ENCODE data around the gene FRMPD1. TPM values are rescaled to one million over a fixed set of nuclear protein-coding genes. Genes with fewer than 3 reads are reported as not detected.

Gene FRMPD1
- total and polyA plus RNA-seq, 2 of the 4 experiments (the other 2 are of a cell fraction): not detected

GRCh38 chr9:37618817-37619216 is 31.9 kb upstream of the FRMPD1 start:
- H3K79me1 ChIP-seq (ENCODE audit: low read depth in 1 of 2, low read length in 2 of 2): no peaks in the 10 kb centered on the region; a peak in 1 of 4 replicates
- H3K27me3 ChIP-seq (ENCODE audit: control insufficient read depth, insufficient read depth, low read length): no peaks in the 10 kb centered on the region; the same call in 1 of the 2 replicates
- no peak overlapping the region; the same call in 1 of the 2 replicates for H3K9ac ChIP-seq (ENCODE audit: low read depth, low read length)
- no peaks in the 10 kb centered on the region for H4K20me1 ChIP-seq (ENCODE audit: insufficient read depth, low read length)
- peak overlapping the region; percentile 94 for H2BK5ac ChIP-seq (ENCODE audit: low read depth, low read length, poor library complexity, severe bottlenecking)
- TF ChIP-seq MAZ (IDR thresholded peaks at IDR 0.05; ENCODE audit: borderline replicate concordance, low read depth, low read length): no peak
- TF ChIP-seq RAD21 (IDR thresholded peaks at IDR 0.05; ENCODE audit: low read length): no peak
- no peak for TF ChIP-seq MXI1 (IDR thresholded peaks at IDR 0.05; ENCODE audit: borderline replicate concordance, low read depth, low read length)
- no peak for TF ChIP-seq CHD1 (IDR thresholded peaks at IDR 0.05; ENCODE audit: low read depth, low read length)
- TF ChIP-seq POLR2A (IDR thresholded peaks at IDR 0.05; ENCODE audit: low read depth, low read length): no peak
- peak; percentile 14; the same call in 1 of the 2 replicates for TF ChIP-seq CEBPB (IDR thresholded peaks at IDR 0.05; ENCODE audit: low read depth, low read length)
- TF ChIP-seq SMC3 (IDR thresholded peaks at IDR 0.05; ENCODE audit: low read depth, low read length): no peak
- 0 out of 2 replicates have a peak, but pooled peaks have one; percentile 18 for TF ChIP-seq FOS (IDR thresholded peaks at IDR 0.05; ENCODE audit: low read depth, low read length)
- no peak for TF ChIP-seq RFX5 (IDR thresholded peaks at IDR 0.05; ENCODE audit: low read depth, low read length)
- no peak for TF ChIP-seq ELK1 (IDR thresholded peaks at IDR 0.05; ENCODE audit: borderline replicate concordance, low read depth, low read length)
- in situ Hi-C loops (cut with MboI; ENCODE audit: low sequenced_read_pairs): no loop called here
- no peak overlapping the region for H2AK9ac ChIP-seq (replicated peaks; ENCODE audit: low read depth, low read length, poor library complexity)
- H3K23ac ChIP-seq (ENCODE audit: low read depth, low read length): no peak overlapping the region; the same call in 1 of the 2 replicates
- H3K4ac ChIP-seq (ENCODE audit: low read depth, low read length): peak overlapping the region; percentile 45; the same call in 1 of the 2 replicates
- H3K56ac ChIP-seq (ENCODE audit: extremely low read depth, insufficient read depth, low read length): no peak overlapping the region
- no peak overlapping the region; the same call in 1 of the 2 replicates for H4K5ac ChIP-seq (ENCODE audit: low read depth, low read length)
- H3K36me3 ChIP-seq (ENCODE audit: control insufficient read depth, insufficient read depth, low read length): no peaks in the 10 kb centered on the region
- H3K9me1 ChIP-seq (ENCODE audit: insufficient read depth, low read length): peaks cover 3% of the 10 kb centered on the region
- H3K27ac ChIP-seq (ENCODE audit: insufficient read depth, low read length): no peak overlapping the region
- intact Hi-C loops (cut with micrococcal nuclease): no loop called here
- DNase-seq: peak; percentile 86
- no peak overlapping the region for H2AK5ac ChIP-seq (ENCODE audit: low read depth, low read length)
- peak; percentile 90 for ATAC-seq (ENCODE audit: low read depth)
- peak overlapping the region; percentile 57; the same call in 1 of the 2 replicates for H3K4me2 ChIP-seq (ENCODE audit: low read depth, low read length)
- no peaks in the 10 kb centered on the region for H3K9me3 ChIP-seq (ENCODE audit: control insufficient read depth, insufficient read depth, low read length)
- H3K14ac ChIP-seq (replicated peaks; ENCODE audit: low read depth, low read length): 0 out of 2 replicates have a peak overlapping the region, but pooled peaks have one; percentile 12
- H4K8ac ChIP-seq (ENCODE audit: low read depth in 2 of 2, low read length in 2 of 2): peak overlapping the region in 1 of 2 experiments; percentile 55; a peak in 2 of 4 replicates
- H2BK15ac ChIP-seq (ENCODE audit: low read depth, low read length): 0 out of 3 replicates have a peak overlapping the region, but pooled peaks have one; percentile 9
- CTCF ChIA-PET: no interaction called here
- POLR2A ChIA-PET (ENCODE audit: unreplicated experiment): no interaction called here
- BruUV-seq (replicated peaks): no TSS peak
- H2BK120ac ChIP-seq (ENCODE audit: low read depth, low read length): peak overlapping the region; percentile 75
- peak overlapping the region; percentile 1; the same call in 1 of the 2 replicates for H3K18ac ChIP-seq (ENCODE audit: low read depth, low read length)
- no peak overlapping the region for H2AFZ ChIP-seq (replicated peaks; ENCODE audit: low read length, poor library complexity)
- H3K4me1 ChIP-seq (ENCODE audit: control insufficient read depth, insufficient read depth, low read length): peaks cover 4% of the 10 kb centered on the region
- WGBS, 2 experiments (ENCODE audit: extremely low coverage in 2 of 2, insufficient read length in 1 of 2): no CpG with 5 or more reads among the region's 4 CpGs
- dilution Hi-C loops (cut with HindIII; ENCODE audit: low sequenced_read_pairs, unreplicated experiment): no loop called here
- 0 out of 2 replicates have a peak overlapping the region, but pooled peaks have one; percentile 1 for H4K91ac ChIP-seq (ENCODE audit: insufficient read depth, low read depth, low read length)
- peak overlapping the region; percentile 57 for H2BK20ac ChIP-seq (ENCODE audit: low read depth, low read length)
- H3K4me3 ChIP-seq (ENCODE audit: insufficient read depth, low read depth, low read length): no peak overlapping the region

Data from IMR-90 (cell line).